MCF 10A (cell line): Measurements from ENCODE around the gene DCLRE1C. TPM values are rescaled to one million over a fixed set of nuclear protein-coding genes. Genes with fewer than 3 reads are reported as not detected.
"Not testable (repeated sequence)": the region's sequence is repeated elsewhere in the genome, so short reads cannot be mapped to it uniquely, and the experiment has no call there.

Experiments
- BruUV-seq: library from RNA; stranded (reverse); fragments of 400-500 nt; replicated peaks from 2 replicates; lab custom pipeline; 2021; lab: Mats Ljungman, UMichigan
- CTCF ChIA-PET: fragments of 300-600 bp; sonication (Branson Sonifier 250); formaldehyde crosslinking; extraction: SDS; loops from one replicate; lab custom pipeline; 2021; ENCODE audit warnings: antibody characterized with exemption, inconsistent platforms; lab: Yijun Ruan, JAX
- POLR2A ChIA-PET: fragments of 300-600, 350-650 bp; sonication (Branson Sonifier 250); formaldehyde crosslinking; extraction: SDS; loops from one replicate; lab custom pipeline; 2020; ENCODE audit warnings: antibody characterized with exemption, inconsistent platforms; lab: Yijun Ruan, JAX
- DNase-seq: peaks from one replicate; pipeline ENCODE4 v3.0.0-alpha.2; 2018; ENCODE audit not compliant: unreplicated experiment
- H3K27ac Mint-ChIP-seq: one replicate; pipeline ENCODE4 v1.8.0; 2022; ENCODE audit warnings: mild to moderate bottlenecking, low read depth, mixed read lengths; ENCODE audit not compliant: unreplicated experiment
- H3K27me3 Mint-ChIP-seq: one replicate; pipeline ENCODE4 v1.8.0; 2022; ENCODE audit warnings: mixed read lengths; ENCODE audit not compliant: insufficient read depth, unreplicated experiment
- H3K36me3 Mint-ChIP-seq: one replicate; pipeline ENCODE4 v1.8.0; 2022; ENCODE audit warnings: mild to moderate bottlenecking, moderate library complexity, mixed read lengths; ENCODE audit not compliant: insufficient read depth, unreplicated experiment
- H3K4me1 Mint-ChIP-seq: one replicate; pipeline ENCODE4 v1.8.0; 2022; ENCODE audit warnings: mixed read lengths; ENCODE audit not compliant: insufficient read depth, unreplicated experiment
- H3K4me3 Mint-ChIP-seq: one replicate; pipeline ENCODE4 v1.8.0; 2022; ENCODE audit warnings: mild to moderate bottlenecking, moderate library complexity, mixed read lengths; ENCODE audit not compliant: unreplicated experiment
- H3K9me3 Mint-ChIP-seq: one replicate; pipeline ENCODE4 v1.8.0; 2022; ENCODE audit warnings: mixed read lengths; ENCODE audit not compliant: unreplicated experiment
- intact Hi-C: fragments of 100-400 bp; cut with micrococcal nuclease; formaldehyde crosslinking; loops from 2 replicates; pipeline ENCODE4 v1.14.1; 2022
- total RNA-seq: library from RNA; stranded (reverse); gene quantifications from 2 replicates; pipeline ENCODE4 v1.2.3, GENCODE V29; 2022
- TF ChIP-seq, protein P1 (sequence below): fragments of 200-600 bp; IDR thresholded peaks from one replicate; pipeline ENCODE4 v1.8.0; 2022; ENCODE audit warnings: antibody characterized with exemption, mild to moderate bottlenecking; ENCODE audit not compliant: unreplicated experiment

Gene DCLRE1C
- total RNA-seq, 1 experiment from 2014 or later = 10.3 TPM

DNA sequence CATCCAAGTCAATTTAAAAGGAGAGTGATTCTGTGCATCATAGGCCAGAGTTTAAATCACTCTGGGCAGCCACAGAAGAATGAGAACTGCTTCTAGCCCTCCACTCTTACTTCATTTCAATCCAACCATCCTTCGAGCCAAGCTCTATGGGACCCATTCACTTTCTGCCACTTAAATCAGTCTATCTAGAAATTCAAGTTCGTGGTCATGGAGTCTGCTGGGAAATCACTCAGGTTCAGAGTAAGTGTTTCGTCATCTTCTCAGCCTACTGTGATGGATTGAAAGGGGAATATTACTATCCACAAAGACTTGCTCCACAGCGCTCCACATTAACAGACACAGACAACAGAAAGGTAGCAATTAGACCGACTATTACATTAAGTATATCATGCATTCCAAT is 4.6 kb downstream of the DCLRE1C start:
- intact Hi-C loops = no loop called here
- TF ChIP-seq, protein P1, sequence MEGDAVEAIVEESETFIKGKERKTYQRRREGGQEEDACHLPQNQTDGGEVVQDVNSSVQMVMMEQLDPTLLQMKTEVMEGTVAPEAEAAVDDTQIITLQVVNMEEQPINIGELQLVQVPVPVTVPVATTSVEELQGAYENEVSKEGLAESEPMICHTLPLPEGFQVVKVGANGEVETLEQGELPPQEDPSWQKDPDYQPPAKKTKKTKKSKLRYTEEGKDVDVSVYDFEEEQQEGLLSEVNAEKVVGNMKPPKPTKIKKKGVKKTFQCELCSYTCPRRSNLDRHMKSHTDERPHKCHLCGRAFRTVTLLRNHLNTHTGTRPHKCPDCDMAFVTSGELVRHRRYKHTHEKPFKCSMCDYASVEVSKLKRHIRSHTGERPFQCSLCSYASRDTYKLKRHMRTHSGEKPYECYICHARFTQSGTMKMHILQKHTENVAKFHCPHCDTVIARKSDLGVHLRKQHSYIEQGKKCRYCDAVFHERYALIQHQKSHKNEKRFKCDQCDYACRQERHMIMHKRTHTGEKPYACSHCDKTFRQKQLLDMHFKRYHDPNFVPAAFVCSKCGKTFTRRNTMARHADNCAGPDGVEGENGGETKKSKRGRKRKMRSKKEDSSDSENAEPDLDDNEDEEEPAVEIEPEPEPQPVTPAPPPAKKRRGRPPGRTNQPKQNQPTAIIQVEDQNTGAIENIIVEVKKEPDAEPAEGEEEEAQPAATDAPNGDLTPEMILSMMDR = no peak
- no TSS peak for BruUV-seq
- Mint-ChIP-seq H3K9me3 (no peaks in the 10 kb centered on the region), H3K4me3 (no peak overlapping the region), H3K27me3 (no peaks in the 10 kb centered on the region), H3K36me3 (peaks cover 18% of the 10 kb centered on the region), H3K4me1 (peaks cover 11% of the 10 kb centered on the region), H3K27ac (no peak overlapping the region)
- CTCF ChIA-PET = interaction anchor here (0.7 to 0.8 kb wide), 2 partner anchors 46 to 472 kb away, joined by 3 read pairs; no protein-coding TSS in a partner anchor
- POLR2A ChIA-PET = interaction anchor here (0.9 to 2.1 kb wide), 2 partner anchors 10 to 11 kb away, joined by 3 to 4 read pairs; partner anchors contain the start of gene MEIG1
- DNase-seq = no peak

DNA sequence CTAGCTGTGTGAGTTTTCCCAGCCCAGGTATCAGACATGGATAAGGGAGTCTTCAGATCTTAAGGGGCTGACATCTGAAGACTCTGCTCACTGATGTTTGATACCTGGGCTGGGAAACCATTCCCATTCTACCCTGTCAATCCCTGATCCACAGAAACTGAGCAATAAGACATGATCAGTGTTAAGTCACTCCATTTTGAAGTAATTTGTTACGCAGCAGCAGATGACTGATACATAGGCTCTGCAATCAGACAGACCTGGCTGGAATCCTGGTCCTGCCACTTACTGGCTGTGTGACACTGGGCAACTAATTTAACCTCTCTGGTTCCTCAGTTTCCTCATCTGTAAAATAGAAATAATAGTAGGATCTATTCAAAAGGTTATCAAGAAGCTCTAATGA is 6.6 kb downstream of the DCLRE1C start:
- Mint-ChIP-seq H3K4me3 (no peak overlapping the region), H3K9me3 (no peaks in the 10 kb centered on the region), H3K36me3 (peaks cover 35% of the 10 kb centered on the region), H3K4me1 (peaks cover 5% of the 10 kb centered on the region), H3K27ac (no peak overlapping the region), H3K27me3 (no peaks in the 10 kb centered on the region)
- ChIA-PET CTCF (interaction anchor here (1.3 kb wide), 1 partner anchor 136 kb away, joined by 3 read pairs; no protein-coding TSS in a partner anchor), POLR2A (interaction anchor here (0.5 kb wide), 1 partner anchor 1136 kb away, joined by 3 read pairs; no protein-coding TSS in a partner anchor)
- intact Hi-C loops = no loop called here
- BruUV-seq = no TSS peak
- TF ChIP-seq, protein P1 = no peak
- DNase-seq = no peak

DNA sequence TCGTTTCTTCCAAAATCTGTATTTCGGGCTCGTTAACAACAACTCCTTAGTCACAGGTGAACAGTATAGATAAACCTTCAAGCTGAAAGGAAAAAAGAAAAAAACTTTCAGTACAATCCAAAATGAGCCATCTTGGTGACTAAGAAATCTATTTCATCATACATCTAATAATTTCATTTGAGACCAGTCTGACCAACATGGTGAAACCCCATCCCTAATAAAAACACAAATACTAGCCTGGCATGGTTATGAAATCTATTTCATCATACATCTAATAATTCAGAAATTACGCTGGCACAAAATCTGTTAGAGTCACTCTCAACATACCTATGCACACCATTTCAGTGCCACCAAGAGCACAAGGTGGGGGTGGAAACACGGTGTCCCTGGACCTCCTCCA is 8.8 kb downstream of the DCLRE1C start:
- POLR2A ChIA-PET = interaction anchor here (0.5 to 1.4 kb wide), 3 partner anchors 9 to 1286 kb away, joined by 3 read pairs; partner anchors contain the start of gene DCLRE1C
- no peaks in the 10 kb centered on the region for H3K9me3 Mint-ChIP-seq
- BruUV-seq = no TSS peak

DNA sequence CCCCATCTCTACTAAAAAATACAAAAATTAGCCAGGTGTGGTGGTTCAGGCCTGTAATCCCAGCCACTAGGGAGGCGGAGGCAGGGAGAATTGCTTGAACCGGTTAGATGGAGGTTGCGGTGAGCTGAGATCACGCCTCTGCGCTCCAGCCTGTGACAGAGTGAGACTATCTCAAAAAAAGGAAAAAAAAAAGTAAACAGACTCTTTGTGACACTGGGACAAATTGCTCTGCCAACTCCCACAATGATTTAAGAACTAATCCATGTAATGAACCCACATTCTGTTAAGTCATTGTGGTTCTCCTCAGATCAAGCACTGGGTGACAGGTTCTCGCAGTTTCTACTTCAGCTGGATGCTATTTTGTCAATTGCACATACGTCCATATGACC is 11.0 kb downstream of the DCLRE1C start:
- H3K27ac Mint-ChIP-seq, CTCF ChIA-PET, H3K27me3 Mint-ChIP-seq, DNase-seq, H3K9me3 Mint-ChIP-seq, H3K4me3 Mint-ChIP-seq, H3K4me1 Mint-ChIP-seq, BruUV-seq, intact Hi-C loops: not testable (repeated sequence)
- POLR2A ChIA-PET = interaction anchor here (0.7 kb wide), 1 partner anchor 9 kb away, joined by 3 read pairs; no protein-coding TSS in a partner anchor
- H3K36me3 Mint-ChIP-seq = peaks cover 44% of the 10 kb centered on the region

More for the DNA sequence above, 8.8 kb downstream of the DCLRE1C start:
- Mint-ChIP-seq H3K36me3 (peaks cover 38% of the 10 kb centered on the region), H3K4me1 (peaks cover 5% of the 10 kb centered on the region), H3K27ac (peak overlapping the region; percentile 42), H3K4me3 (no peak overlapping the region), H3K27me3 (no peaks in the 10 kb centered on the region)
- CTCF ChIA-PET = interaction anchor here (0.6 to 0.7 kb wide), 3 partner anchors 17 to 1632 kb away, joined by 3 to 4 read pairs (median 3); no protein-coding TSS in a partner anchor
- DNase-seq = peak; percentile 36
- intact Hi-C loops = loop anchor here (2.0 kb wide), 1 partner anchor 66 kb away; the partner anchor contains the start of gene SUV39H2
- TF ChIP-seq, protein P1 = no peak

DNA sequence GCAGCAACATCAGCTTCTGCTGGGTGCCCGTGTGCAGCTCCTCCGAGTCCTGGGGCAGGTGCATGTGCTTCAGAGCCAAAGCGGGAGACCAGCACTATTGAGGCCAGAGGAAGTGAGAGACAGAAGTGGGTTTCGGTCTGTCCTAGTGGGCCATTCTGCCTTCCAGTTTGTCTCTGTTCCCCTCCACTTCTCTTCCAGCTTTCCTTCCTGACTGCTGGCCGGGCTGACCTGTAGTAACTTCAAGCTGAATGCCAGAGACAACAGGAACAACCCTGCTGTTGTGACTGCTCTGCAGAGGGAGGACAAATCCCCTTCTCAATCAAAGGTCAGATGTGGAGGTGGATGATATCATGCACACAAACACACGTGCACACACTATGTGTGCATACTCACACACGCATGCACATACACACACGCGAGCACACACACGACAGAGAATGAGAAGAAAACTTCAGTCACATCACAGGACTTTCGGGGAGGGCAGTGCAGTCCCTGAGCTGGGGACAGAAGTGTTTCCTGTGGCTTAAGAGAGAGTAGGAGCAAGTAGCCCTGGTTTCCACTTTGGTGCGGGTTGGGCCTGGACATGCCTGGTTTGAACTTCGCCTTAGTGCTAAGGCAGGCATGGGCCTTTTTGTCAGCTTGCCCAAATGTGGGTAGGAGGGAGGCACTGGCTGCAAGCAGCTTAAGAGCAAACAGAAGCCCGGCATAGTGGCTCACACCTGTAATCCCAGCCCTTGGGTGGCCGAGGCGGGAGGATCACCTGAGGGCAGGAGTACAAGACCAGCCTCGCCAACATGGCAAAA is 11.5 kb downstream of the DCLRE1C start:
- H3K27ac Mint-ChIP-seq, H3K9me3 Mint-ChIP-seq, H3K4me1 Mint-ChIP-seq, BruUV-seq, H3K27me3 Mint-ChIP-seq, POLR2A ChIA-PET, H3K4me3 Mint-ChIP-seq, intact Hi-C loops, DNase-seq: not testable (repeated sequence)
- peaks cover 45% of the 10 kb centered on the region for H3K36me3 Mint-ChIP-seq
- CTCF ChIA-PET = interaction anchor here (0.6 kb wide), 1 partner anchor 156 kb away, joined by 3 read pairs; no protein-coding TSS in a partner anchor

DNA sequence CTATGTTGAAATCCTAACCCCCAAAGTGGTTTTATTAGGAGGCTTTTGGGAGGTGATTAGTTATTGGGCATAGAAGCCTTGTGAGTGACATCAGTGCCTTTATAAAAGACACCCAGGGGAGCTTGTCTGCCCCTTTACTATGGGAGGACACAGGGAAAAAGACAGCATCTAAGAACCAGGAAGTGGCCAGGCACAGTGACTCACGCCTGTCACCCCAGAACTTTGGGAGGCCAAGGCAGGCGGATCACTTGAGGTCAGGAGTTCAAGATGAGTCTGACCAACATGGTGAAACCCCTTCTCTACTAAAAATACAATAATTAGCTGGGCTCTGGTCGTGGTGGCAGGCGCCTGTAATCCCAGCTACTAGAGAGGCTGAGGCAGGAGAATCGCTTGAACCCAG is 14.9 kb downstream of the DCLRE1C start:
- H3K9me3 Mint-ChIP-seq, BruUV-seq, intact Hi-C loops, H3K27me3 Mint-ChIP-seq, CTCF ChIA-PET, H3K4me3 Mint-ChIP-seq, H3K27ac Mint-ChIP-seq, H3K4me1 Mint-ChIP-seq, DNase-seq, POLR2A ChIA-PET: not testable (repeated sequence)
- peaks cover 51% of the 10 kb centered on the region for H3K36me3 Mint-ChIP-seq
